ENCODE results near the gene ESRRA.

ESRRA gene

DNA sequence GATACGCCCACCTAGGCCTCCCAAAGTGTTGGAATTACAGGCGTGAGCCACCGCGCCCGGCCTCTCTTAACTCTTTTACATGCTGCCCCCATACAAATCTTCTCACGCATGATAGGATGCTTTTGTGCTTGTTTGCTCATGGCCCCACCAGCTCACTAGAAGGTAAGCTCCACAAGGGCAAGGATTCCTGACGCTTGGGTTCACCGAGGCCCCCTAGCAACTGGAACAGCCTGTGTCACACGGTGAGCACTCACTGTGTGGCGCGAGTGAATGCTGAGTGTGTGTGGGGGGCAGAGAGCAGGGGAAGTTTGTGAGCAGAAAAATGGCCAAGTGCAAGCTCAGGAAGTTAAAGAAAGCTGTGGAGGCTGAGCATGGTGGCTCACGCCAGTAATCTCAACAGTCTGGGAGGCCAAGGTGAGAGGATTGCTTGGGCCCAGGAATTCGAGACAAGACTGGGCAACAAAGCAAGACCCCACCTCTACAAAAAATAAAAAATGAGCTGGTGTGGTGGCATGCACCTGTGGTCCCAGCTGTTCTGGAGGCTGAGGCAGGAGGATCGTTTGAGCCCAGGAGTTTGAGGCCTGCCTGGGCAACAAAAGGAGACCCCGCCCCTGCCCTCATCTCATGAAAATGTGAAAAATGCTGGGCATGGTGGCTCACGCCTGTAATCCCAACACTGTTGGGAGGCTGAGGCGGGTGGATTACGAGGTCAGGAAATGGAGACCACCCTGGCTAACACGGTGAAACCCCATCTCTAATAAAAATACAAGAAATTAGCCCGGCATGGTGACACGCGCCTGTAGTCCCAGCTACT is 23.2 kb upstream of the ESRRA start:
- ChIA-PET POLR2A (no interaction called here), CTCF (interaction anchor here (5.2 to 14.3 kb wide), 2 partner anchors 10 to 21 kb away, joined by 21 to 186 read pairs; partner anchors contain the start of genes CATSPERZ and ESRRA)

DNA sequence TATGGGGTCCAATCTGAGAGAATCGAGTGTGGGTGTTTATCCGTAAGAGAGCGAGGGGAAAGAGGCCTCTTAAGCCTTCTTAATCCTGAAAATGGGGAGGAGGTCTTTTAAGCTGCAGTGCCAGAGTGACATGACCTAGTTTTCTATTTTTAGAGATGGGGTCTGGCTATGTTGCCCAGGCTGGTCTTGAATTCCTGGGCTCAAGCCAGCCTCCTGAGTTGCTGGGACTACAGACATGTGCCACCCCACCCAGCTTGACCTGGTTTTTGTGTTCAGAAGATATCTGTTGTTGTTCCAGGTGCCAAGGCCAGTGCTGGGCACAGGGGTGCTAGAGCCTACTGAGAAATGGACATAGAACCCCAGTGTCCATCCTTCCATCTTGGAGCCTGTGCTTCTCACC is 22.2 kb upstream of the ESRRA start:
- ChIA-PET POLR2A (interaction anchor here (2.7 kb wide), 1 partner anchor 11 kb away, joined by 11 read pairs; no protein-coding TSS in a partner anchor), CTCF (interaction anchor here (0.7 to 14.3 kb wide), 3 partner anchors 11 to 33 kb away, joined by 3 to 186 read pairs (median 21); partner anchors contain the start of genes CATSPERZ and ESRRA)

More for the DNA sequence above, 23.2 kb upstream of the ESRRA start:
- TF ChIP-seq, protein P1, sequence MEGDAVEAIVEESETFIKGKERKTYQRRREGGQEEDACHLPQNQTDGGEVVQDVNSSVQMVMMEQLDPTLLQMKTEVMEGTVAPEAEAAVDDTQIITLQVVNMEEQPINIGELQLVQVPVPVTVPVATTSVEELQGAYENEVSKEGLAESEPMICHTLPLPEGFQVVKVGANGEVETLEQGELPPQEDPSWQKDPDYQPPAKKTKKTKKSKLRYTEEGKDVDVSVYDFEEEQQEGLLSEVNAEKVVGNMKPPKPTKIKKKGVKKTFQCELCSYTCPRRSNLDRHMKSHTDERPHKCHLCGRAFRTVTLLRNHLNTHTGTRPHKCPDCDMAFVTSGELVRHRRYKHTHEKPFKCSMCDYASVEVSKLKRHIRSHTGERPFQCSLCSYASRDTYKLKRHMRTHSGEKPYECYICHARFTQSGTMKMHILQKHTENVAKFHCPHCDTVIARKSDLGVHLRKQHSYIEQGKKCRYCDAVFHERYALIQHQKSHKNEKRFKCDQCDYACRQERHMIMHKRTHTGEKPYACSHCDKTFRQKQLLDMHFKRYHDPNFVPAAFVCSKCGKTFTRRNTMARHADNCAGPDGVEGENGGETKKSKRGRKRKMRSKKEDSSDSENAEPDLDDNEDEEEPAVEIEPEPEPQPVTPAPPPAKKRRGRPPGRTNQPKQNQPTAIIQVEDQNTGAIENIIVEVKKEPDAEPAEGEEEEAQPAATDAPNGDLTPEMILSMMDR (IDR thresholded peaks at IDR 0.05; ENCODE audit: control extremely low read depth, extremely low read depth, low read depth, missing control alignments), result no peak
- no peak for DNase-seq (ENCODE audit: extremely low spot score)

DNA sequence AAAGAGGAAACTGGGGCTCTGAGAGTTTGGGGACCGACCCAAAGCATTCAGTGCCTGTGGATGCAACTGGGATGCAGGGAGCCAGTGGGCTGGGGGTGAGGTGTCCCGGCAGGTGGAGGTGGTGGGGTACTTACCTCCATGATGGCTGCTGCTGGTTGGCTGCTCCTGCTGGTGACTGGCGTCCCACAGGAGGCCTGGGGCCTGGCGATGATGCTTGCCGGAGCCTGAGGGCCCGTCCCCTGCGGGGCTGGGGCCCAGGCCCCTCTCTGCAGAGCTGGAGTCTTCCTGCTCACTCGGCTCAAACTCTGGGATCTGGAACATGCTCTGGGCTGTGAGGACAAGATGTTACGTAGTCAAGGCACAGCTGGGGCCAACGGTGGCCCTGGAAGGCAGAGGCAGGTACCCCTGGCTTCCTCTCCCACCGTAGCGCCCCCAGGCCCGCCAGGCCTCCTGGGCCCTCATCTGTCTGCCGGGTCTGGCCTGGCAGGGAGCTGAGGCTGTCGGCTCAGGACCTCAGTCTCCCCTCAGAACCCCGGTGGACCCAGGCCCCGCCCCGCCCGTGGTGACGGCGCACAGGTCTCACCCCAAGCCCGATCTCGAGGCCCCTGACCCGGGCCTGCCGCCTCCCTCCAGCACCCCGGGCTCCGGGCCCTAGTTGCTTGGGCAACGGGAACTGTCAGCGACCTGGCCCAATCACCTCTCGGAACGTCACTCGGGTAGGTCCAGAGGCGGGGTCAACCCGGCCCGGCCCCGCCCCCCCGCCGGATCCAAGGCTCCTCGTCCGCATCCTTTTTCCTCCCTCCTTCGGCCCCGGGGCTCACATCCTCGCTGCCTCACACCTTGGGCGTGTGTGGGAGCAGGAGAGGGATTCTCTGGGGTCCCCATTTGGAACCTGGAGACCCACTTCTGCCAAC is 21.0 kb upstream of the ESRRA start, which contains the start of gene BAD:
BAD (minus strand) TSS at position 618 of the 914 bp plus-strand sequence; CDS start at position 321, 297 bp downstream.
- ChIA-PET CTCF (interaction anchor here (1.2 to 14.3 kb wide), 4 partner anchors 13 to 79 kb away, joined by 3 to 186 read pairs (median 14); partner anchors contain the start of genes CATSPERZ and ESRRA), POLR2A (interaction anchor here (0.8 to 2.7 kb wide), 4 partner anchors 13 to 99 kb away, joined by 3 to 11 read pairs (median 4); partner anchors contain the start of genes NUDT22 and STIP1)
- peak; percentile 99 for DNase-seq (ENCODE audit: extremely low spot score)
- TF ChIP-seq, protein P1 (IDR thresholded peaks at IDR 0.05; ENCODE audit: control extremely low read depth, extremely low read depth, low read depth, missing control alignments), result peak; percentile 0

More for the DNA sequence above, 22.2 kb upstream of the ESRRA start:
- no peak for DNase-seq (ENCODE audit: extremely low spot score)
- TF ChIP-seq, protein P1 (IDR thresholded peaks at IDR 0.05; ENCODE audit: control extremely low read depth, extremely low read depth, low read depth, missing control alignments), result no peak

GRCh38 chr11:64284962-64285884 is 20.1 kb upstream of the ESRRA start, which contains the start of gene GPR137:
Gene GPR137, plus strand, starts transcription at chr11:64285848. Its CDS starts 677 bp downstream, at chr11:64286525.
- TF ChIP-seq, protein P1 (IDR thresholded peaks at IDR 0.05; ENCODE audit: control extremely low read depth, extremely low read depth, low read depth, missing control alignments), result peak; percentile 6
- DNase-seq (ENCODE audit: extremely low spot score), result peak; percentile 94
- POLR2A ChIA-PET, result interaction anchor here (0.6 to 2.7 kb wide), 5 partner anchors 14 to 100 kb away, joined by 3 to 11 read pairs (median 4); partner anchors contain the start of genes NUDT22 and STIP1
- CTCF ChIA-PET, result interaction anchor here (1.2 to 14.3 kb wide), 4 partner anchors 13 to 80 kb away, joined by 3 to 186 read pairs (median 14); partner anchors contain the start of genes CATSPERZ and ESRRA

- DNase-seq (ENCODE audit: extremely low spot score), result no peak
- ChIA-PET POLR2A (interaction anchor here (0.6 kb wide), 1 partner anchor 15 kb away, joined by 4 read pairs; no protein-coding TSS in a partner anchor), CTCF (interaction anchor here (1.3 to 14.3 kb wide), 3 partner anchors 17 to 81 kb away, joined by 3 to 186 read pairs (median 6); partner anchors contain the start of genes CATSPERZ and ESRRA)
- TF ChIP-seq, protein P1 (IDR thresholded peaks at IDR 0.05; ENCODE audit: control extremely low read depth, extremely low read depth, low read depth, missing control alignments), result peak; percentile 19
Observed at GRCh38 chr11:64285885-64286800, 19.2 kb upstream of the ESRRA start.
